ENCODE results near the gene PIK3CD.
A peak's percentile ranks its signal among the peaks of the same experiment; 100 is the strongest.
"Not testable (repeated sequence)": the region's sequence is repeated elsewhere in the genome, so short reads cannot be mapped to it uniquely, and the experiment has no call there.

Gene PIK3CD

DNA sequence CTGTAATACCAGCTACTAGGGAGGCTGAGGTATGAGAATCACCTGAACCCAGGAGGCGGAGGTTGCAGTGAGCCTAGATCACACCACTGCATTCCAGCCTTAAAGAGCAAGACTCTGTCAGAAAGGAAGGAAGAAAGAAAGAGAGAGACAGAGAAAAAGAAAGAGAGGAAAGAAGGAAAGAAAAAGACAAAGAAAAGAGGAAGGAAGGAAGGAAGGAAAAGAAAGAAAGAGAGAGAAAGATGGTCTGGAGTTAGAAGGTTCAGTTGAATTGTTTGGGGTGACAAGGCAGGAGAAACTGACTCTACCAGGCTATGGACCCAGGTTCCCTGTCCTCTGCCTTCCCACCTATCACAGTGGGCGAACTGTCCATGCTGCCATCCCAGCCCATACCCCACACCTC, 27.4 kb upstream of the PIK3CD start:
- DNase-seq, result no peak

DNA sequence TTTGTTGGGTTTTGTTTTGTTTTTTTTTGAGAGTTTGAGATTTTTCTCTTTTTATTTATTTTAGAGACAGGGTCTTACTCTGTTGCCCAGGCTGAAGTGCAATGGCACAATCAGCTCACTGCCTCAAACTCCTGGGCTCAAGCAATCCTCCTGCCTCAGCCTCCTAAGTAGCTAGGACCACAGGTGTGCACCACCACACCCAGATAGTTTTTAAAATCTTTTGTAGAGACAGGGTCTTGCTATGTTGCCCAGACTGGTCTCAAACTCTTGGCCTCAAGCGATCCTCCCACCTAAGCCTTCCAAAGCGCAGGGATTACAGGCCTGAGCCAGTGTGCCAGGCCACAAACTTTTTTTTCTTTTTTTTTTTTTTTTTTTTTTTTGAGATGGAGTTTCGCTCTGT, 26.5 kb upstream of the PIK3CD start:
- DNase-seq, result not testable (repeated sequence)

DNA sequence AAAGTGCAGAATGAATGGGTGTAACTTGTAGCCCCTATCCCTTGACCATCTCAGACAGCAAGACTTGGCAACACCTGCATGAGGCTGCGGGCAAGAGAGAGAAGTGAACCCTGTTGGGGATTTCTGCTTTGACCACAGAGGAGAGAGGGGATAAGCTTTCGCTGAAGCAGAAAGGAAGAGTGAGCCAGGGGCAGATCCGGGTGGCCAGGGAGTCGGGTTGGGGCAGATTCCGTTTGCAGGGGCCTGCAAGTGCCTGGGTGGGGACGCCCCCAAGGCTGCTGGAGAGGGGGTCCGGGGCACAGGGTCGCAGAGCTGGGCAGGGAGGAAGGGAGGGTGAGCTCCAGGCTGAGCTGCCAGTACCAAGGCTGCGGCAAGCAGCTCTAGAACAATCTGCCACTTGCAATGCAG, 25.3 kb upstream of the PIK3CD start:
- DNase-seq, result peak; percentile 48

DNA sequence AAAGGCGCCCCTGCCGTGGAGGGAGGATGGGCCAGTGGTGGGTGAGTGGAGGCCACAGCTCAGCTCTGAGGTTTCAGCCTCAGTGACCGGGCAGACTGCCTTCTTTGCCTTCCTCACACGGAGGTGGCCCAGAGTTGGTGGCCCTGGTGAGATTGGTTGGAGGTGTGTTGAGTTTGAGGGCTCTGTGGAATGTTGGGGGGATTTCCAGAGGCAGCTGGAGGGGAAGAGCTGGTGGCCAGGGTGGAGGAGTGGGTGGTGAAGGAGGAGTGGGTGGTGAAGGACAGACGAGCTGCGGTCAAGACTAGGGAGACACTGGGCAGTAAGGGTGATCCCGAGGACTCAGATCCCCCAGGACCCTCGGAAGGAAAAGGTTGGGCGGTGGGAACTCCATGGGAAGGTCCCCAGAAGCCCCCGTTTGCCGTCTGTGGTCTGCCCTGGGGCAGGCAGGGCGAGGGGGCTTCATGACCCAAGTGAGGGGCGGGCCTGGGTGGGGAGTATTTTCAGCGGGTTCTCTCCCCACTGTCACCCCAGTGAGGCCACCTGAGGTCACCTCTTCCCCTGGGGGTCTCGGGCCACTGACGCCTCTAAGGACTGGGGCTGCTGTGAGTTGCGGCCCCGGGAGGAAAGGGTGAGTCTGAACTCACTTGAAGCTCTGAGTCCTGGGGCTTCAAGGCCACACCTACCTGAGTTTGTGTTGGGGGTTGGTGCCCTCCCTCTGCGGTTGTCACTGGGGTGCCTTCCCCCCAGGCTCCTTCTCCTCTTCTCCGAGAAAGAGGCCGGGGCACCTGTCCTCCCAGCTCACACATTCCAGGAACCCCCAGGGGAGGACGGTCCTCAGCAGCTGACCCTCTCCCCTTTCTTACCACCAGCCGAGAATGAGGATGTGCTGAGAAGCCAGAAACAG, 22.7 kb upstream of the PIK3CD start:
- peak; percentile 65 for DNase-seq

DNA sequence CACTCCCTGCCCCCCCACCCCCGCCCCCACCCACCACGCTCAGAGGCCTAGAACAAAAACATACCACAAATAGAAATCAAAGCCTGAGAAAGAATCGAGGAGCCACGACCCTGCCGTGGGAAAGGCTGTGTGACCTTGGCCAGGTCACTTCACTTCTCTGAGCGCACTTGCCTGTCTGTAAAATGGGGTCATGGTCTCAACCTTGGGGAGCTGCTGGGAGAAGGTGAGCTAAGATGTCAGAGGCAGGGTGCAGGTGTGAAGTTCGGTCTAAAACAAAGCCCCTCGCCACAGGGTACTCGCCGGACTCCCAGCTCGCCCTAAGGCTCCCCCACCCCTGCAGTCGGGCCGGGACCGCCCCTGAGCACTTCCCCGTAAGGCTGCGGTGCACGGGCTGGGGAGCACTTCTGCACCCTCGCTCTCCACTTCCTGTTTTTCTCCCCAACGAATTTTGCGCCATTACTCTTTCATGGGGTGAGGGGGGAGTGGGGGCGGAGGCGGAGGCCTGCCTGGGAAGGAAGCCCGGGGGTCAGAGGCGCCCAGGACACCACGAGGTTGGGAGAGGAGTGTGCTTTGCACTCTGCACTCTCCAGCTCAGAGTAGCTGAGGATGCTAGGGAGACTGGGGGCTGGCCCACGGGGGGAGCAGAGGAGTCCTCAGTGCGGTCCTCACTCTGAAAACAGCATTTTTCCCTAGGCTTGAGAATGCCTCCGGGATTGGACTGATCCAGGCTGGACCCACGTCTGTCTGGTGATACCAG, 21.9 kb upstream of the PIK3CD start:
- peak; percentile 77 for DNase-seq

DNA sequence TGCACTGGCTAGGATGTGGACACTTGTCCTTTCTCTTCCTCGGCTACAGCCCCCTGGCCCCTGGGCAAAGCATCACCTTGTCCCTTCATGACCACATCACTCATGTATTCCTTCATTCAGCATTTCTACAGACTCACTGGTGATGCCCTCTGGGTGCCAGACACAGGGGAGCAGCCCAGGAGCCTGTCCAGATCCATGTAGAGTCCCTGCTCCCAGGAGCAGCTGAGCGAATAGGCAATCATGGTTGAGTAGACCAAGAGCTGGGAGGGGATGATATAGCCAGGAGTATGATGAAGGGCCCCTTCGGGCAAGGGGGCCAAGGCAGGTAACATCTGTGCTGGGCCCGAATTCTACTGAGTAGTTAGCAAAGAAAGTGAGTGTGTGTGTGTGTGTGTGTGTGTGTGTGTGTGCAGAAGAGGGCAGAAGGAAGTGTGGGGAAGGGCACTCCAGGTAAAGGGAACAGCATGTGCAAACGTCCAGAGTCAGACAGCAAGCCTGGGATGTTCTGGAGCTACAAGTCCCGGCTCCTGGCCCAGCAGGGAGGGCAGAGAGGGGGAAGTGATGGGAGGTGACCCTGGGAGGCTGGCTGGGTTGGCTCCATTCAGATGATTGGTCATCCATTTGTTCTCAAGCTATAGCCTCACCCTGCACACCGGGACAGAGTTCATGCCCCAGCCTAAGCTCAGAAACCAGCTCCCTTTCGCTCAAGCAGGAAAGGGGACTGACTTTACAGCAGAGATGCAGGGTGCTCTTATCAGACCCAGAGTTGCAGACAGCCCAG, 21.0 kb upstream of the PIK3CD start:
- no peak for DNase-seq

DNA sequence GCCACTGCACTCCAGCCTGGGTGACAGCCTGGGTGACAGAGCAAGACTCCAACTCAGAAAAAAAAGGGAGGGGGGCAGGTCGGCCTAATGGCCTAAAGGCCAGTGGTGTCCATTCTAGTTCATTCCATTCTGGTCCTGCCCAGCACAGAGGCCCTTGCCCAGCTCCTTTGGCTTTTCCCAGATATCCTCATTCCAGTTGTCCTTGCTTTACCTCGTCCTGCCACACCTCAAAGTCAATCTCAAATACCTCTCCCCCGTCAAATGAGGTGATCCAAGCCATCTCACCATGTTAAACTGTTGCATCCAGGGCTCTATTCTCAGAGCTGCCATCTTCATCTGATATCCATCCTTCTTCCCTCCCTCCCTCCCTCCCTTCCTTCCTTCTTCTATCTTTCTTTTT, 19.9 kb upstream of the PIK3CD start:
- no peak for DNase-seq

DNA sequence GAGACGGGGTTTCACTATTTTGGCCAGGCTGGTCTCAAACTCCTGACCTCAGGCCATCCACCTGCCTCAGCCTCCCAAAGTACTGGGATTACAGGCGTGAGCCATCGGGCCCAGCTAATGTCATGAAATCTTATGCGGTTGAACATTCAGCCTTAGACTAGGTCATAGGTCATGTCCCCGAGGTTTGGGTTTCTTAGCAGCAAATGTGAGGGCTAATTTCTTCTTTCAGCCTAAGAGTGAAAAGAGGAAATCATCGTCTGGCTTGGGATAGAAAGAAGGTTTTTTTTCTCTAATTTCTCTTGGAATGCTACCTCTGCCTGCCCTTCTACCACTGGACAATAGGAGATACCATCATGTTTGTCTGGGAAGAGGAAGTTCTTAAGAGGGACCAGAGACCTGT, 18.0 kb upstream of the PIK3CD start:
- DNase-seq, result no peak

DNA sequence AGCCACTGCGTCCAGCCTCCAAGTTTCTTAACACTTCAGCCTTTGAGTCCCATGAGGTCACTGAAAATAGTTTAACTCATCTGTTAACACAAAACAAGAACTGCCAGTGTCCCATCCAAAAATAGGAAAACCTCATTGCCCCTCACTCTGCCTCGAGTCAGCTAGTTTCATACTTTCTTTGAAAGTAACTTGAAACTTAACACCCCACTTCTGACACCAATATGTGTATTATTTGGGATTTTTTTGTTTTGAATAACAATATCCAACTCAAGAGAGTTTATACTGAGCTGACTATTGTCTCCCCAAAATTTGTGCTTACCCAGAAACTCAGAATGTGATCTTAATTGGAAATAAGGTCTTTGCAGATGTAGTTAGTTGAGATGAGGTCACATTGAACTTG, 16.9 kb upstream of the PIK3CD start:
- DNase-seq, result no peak

DNA sequence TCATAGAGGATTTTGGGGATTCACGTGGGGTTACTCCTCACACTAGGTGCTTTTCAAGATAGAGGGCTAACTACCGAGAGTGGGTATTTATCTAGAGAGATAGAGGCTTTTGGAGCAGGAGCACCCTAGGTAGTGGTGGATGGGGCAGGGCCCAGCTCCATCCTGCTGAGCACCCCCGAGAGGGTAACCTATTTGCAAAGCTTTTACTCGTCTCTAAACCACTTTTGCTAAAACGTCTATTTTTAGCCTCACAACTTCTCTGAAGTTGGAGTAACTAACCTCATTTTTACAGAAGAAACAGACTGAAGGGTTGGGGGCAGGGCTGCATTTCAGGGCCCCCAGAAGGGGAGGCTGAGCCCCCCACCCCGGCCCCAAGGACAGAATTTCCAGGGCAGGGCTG, 12.3 kb upstream of the PIK3CD start:
- no peak for DNase-seq

DNA sequence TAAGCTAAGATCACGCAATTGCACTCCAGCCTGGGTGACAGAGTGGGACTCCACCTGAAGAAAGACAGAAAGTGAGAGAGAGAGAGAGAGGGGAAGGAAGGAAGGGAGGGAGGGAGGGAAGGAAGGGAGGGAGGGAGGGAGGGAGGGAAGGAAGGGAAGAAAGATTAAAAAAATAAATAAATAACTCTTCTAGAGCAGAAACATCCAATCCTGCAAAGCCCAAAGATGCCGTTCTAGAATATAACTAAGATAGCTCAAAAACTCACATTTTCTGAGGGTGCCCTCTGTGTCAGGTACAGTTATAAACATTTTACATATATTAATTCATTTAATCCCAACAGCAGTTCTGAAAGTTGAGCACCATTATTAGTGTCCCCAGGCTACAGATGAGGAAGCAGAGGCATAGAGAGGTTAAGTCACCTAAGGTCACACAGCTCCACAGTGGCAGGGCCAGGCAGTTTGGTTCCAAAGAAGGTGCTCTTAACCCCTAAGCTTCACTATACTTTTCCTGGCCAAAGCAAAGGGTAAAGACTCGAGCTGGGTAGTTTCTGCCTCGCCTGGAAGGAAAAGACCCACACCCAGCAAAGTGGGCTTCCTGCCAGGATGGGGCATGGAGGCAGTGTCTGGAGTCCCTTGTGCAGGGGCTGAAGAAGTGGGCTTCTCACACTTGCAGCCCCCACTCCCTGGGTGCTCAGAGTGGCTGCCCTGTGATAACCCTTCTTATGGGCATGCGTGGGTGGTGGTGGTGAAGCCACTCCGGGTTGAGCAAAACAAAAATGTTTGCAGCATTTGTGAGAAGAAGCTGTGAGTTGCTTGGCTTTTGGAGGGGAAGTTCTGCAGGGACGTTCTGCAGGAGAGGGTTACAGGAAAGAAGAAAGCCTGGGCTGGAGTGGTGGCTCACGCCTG, 7.9 kb upstream of the PIK3CD start:
- no peak for DNase-seq

DNA sequence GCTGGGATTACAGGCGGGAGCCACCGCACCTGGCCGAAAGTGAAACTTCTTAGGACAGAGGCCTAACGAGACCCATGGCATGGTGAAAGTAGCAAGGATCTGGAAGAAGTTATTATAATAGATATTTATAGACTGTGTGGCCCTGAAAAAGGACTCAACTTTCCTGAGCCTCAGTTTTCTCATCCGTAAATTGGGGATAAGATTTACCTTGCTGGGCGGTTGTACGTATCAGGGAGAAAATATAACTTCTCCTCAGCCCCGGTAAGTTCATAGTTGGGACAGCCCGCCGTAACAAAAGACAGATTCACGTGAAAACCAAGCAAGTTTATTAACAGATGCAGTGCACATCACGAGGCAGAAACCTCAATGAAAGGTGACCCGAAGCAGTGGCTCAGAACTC, 5.5 kb upstream of the PIK3CD start:
- no peak for DNase-seq

DNA sequence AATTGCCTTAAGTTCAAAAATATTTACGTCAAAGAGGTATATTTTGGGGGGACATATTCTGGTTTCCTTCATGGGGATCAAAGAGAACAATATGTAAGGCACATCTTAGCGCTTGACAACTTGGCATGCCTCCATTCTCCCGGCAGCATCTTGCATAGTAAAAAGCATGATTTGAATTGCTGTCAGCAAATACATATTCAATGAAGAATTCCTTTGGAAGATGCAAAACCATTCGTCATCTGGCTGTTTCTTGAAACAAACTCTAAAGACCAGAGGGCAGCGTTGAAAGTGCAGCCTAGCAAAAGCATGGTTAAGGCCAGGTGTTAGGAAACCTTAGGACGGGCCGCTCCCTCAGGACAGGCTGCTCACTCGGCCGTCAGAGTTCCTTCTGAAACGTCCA, 3.4 kb upstream of the PIK3CD start:
- no peak for DNase-seq

DNA sequence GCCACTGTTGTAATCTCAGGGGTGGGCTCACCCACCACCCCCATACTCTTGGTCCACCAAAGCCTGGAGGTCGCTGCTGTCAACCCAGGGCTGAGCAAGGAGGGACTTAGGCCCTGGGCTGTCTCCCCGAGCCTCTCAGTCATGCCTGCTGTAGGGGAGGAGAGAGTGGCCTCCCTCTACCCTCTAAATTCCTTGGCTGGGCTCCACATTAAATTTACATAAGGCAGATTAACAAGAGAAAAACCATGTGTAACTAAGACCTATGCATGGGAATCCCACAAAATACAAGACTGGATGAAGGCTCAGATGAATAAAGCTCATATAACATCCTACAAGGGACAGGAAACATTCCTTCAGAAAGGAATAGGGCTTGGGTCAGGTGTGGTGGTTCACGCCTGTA, 1.8 kb upstream of the PIK3CD start:
- no peak for DNase-seq

DNA sequence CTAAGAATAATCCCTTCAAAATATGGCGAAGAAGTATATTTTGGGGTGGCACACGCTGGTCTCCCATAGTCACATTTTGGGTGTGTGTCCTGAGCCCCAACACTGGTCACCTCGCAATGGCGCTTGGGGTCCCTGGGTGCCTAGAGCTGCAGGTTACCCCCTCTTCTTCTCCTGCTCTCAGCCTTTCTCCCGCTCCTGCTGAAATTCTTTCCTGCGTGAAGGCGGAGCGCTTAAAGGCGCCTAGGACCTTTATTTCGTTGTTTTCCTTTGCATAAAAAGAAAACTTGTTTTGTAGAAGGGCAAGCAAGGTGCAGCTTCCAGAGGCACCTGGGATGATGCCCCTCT, 339 bp upstream of the PIK3CD start:
- DNase-seq, result no peak

DNA sequence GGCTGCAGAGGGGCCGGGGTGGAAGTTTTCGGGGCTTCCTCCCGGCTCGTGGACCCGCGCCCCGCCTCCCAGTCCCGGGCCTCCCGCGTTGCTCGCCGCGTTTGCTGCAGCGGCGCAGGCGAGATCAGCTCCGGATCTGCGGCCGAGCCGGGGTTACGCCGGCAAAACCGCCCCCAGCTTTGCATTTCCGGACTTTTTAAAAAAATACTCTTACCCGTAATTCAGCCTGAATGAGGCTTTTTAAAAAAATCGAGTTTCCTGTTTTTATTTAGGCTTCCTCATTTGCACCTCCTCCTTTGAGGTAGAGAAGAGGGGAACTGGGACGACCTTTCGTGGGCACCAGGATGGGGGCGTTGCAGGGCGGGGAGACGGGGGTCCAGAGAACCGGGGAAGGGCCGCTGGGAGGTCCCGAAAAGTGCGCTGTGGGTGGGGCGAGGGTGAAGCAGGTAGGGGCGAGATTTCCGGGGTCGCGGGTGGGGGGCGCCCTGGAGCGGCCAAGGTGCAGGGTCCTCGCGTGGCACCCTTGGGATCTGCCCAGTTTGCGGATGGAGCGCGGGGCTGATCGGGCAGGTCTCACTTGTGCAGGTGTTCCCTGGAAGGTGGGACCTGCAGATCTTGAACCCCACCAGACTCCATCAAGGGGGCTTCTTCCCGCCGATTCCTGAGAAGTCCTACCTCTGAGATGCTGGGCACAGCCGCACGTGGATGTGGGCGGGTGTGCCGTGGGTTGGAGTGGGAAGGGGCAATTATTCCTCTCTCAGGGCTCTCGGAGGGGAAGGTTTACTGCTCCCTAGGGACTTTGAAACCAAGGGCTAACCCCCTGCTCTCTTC, 1.1 kb downstream of the PIK3CD start:
- peak; percentile 67 for DNase-seq

DNA sequence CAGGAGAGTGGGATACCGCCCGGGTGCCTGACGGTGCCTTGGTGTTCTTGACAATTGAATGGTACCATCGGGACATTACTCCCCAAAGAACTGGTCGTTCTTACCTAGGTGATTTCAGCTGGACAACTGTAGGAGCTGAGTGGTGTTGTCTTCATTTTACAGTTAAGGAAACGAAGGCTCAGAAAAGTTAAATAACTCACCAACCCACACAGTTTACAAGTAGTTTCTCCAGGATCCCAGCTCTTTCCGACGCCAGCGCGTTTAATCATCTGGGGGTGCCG, 1.6 kb downstream of the PIK3CD start:
- DNase-seq, result no peak

DNA sequence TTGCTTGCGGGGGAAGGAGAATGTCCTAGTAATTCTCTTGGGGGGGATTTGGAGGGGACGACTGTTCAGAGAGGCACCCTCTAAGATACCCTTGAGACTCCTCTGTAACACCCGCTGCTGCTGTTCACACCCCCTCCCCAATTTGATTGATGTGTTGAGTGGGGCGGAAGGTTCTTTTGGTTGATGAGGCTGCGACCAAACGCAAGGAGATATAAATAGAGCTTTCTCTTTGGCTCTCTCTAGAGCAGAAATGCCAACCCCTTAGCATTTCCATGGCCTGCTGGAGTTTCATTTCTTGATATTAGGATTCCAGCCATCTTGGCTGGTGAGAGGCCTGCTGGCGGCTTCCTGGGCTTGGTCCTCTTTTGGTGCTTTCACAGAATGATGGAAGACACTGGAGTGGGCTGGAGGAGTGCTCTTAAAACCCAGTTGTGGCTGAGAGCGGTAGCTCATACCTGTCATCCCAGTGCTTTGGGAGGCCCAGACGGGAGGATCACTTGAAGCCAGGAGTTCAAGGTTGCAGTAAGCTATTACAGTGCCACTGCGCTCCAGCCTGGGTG, 2.0 kb downstream of the PIK3CD start:
- peak; percentile 7 for DNase-seq

DNA sequence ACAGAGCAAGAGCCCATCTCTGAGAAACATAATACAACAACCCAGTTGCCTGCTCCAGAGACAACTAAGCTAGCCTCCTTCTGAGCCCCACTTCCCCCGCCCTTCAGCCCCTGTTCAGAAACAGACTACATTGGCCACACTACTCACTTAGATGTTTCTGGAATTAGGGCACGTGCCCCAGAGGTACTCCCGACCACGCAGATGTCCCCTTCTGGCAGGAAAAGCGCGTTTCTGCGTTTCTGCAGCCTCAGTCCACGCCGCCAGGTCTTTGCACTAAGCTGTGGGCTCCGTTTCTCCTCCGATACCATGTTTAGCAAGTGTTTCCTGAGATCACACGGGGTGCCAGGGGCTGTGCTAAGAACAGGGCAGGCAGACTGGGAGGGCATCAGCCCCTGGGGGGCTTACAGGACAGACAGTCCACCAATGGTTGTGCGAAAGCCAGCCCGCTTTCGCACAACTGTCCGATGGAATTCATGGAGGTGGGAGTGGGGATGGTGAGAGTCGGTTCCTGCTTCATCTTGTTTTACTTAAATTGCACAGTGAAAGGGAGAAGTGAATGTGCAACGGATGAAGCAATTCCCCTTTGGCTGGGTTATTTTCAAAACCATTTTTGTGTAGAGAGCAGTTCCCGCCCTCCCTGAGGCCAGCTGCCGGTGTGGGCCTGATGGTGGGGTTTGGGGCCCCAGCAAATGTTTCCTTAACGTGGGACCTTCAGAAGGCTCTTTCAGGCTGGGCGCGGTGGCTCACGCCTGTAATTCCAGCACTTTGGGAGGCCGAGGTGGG, 2.7 kb downstream of the PIK3CD start:
- peak; percentile 13 for DNase-seq

DNA sequence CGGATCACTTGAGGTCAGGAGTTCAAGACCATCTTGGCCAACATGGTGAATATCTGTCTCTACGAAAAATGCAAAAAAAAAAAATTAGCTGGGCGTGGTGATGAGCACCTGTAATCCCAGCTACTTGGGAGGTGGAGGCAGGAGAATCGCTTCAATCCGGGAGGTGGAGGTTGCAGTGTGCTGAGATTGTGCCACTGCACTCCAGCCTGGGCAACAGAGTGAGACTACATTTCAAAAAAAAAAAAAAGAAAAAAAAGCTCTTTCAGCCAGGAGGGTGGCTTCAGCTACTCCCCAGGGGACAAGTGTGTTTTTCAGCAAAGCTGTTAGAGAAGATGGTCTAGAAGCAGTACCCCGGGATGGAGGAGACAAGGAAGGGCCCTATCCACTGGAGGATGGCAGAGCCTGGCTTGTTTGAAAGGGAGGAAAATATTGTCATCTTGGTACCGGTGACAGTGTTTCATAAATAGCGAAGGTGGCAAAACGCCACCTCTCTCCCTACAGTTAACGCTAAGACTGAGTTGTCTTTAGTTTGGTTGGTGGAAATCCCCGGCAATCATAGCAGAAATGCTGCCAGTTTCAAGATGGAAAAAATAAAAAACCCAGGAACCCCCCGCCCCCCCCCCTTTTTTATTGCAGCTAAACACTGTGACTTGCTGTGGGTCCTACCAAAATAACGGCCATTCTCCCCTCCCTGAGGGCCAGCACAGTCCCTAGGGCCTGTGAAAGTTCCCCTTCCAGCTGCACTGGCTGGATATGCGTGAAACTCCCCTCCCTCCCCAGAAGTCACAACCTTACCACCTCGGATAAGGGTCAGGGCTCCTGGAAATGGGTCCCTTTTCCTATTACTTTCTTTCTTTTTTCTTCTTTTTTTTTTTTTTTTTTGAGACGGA, 3.5 kb downstream of the PIK3CD start:
- DNase-seq, result peak; percentile 6

Measured in CD4-positive, alpha-beta T cell treated with Interferon gamma for 1 hour (primary cell).